ENCODE results near the gene RAD52. TPM values are rescaled to one million over a fixed set of nuclear protein-coding genes. Genes with fewer than 3 reads are reported as not detected.

RAD52 gene
- total RNA-seq, 1 donor from 2014 or later = 21.2 TPM

DNA sequence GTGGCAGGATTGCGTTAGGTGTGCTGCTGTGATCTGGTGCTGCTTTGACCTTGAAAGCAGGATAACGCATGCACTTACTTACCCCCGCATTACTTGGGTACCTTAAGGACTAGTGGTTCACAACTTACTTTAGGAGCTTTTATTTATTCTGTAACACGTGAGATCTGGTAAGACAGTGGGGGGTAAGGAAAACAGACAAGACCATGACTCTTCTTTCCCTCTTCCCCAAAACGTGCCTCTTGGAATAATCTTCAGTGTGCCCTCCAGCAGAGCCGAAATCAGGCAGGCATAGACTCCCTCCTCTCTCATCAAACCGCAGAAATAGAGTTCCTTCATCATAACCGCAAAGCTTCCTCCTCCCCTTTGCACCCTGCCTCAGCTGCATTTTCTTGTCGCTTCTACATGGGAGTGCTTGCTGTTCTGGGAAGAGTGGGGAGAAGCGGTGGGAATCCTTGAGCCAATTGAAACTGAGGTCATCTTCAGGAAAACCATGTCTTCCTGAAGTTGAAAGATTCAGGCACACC, 43.4 kb downstream of the RAD52 start:
- H3K4me3 Mint-ChIP-seq = no peak overlapping the region
- no peaks in the 10 kb centered on the region for H3K27me3 Mint-ChIP-seq (ENCODE audit: low read depth)
- TF ChIP-seq, protein P1, sequence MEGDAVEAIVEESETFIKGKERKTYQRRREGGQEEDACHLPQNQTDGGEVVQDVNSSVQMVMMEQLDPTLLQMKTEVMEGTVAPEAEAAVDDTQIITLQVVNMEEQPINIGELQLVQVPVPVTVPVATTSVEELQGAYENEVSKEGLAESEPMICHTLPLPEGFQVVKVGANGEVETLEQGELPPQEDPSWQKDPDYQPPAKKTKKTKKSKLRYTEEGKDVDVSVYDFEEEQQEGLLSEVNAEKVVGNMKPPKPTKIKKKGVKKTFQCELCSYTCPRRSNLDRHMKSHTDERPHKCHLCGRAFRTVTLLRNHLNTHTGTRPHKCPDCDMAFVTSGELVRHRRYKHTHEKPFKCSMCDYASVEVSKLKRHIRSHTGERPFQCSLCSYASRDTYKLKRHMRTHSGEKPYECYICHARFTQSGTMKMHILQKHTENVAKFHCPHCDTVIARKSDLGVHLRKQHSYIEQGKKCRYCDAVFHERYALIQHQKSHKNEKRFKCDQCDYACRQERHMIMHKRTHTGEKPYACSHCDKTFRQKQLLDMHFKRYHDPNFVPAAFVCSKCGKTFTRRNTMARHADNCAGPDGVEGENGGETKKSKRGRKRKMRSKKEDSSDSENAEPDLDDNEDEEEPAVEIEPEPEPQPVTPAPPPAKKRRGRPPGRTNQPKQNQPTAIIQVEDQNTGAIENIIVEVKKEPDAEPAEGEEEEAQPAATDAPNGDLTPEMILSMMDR (conservative IDR thresholded peaks at IDR 0.05) = no peak
- H3K36me3 Mint-ChIP-seq (ENCODE audit: low read depth) = peaks cover 19% of the 10 kb centered on the region
- peaks cover 7% of the 10 kb centered on the region for H3K4me1 Mint-ChIP-seq
- H3K9me3 Mint-ChIP-seq = no peaks in the 10 kb centered on the region
- no peak overlapping the region for H3K27ac Mint-ChIP-seq (ENCODE audit: unreplicated experiment)
- no peak for DNase-seq (ENCODE audit: low read depth, low spot score)

DNA sequence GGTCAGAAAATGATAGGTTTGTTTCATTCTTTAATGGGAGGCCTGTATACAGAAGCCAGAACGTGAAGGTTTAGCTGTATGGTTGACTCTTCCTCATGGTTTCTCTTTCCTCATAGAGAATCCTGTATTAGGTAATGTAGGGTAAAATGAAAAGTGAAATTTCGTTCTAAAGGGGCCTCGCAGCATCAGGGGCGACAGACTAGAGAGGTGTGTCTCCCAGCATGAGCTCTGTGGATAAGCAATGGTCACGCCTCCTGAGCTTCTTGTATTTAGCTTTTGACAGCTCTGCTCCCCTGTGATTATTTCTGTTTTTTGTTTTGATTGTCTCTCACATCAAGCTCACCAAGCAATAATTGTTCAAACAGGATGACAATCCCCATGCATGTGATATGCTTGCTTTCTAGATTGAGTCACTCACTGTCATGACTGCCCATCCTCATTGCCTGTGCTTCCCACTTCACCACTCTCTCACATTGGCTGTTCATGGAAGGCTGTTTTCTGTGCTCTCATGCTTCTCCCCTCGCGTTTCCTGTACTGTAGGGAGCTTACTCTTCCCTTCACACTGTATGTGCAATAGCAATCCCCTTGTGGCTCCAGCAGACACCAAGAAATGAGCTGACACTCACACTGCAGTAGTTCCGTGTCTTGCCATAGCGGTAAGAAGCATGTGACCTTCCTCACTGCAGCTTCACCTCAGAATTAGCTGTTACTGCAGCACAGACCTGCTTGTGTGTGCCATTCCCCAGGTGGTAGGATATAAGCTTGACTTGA, 44.0 kb downstream of the RAD52 start:
- no peak overlapping the region for H3K27ac Mint-ChIP-seq (ENCODE audit: unreplicated experiment)
- DNase-seq (ENCODE audit: low read depth, low spot score) = no peak
- TF ChIP-seq, protein P1 (conservative IDR thresholded peaks at IDR 0.05) = no peak
- no peak overlapping the region for H3K4me3 Mint-ChIP-seq
- H3K4me1 Mint-ChIP-seq = peaks cover 7% of the 10 kb centered on the region
- no peaks in the 10 kb centered on the region for H3K9me3 Mint-ChIP-seq
- H3K36me3 Mint-ChIP-seq (ENCODE audit: low read depth) = peaks cover 19% of the 10 kb centered on the region
- no peaks in the 10 kb centered on the region for H3K27me3 Mint-ChIP-seq (ENCODE audit: low read depth)

DNA sequence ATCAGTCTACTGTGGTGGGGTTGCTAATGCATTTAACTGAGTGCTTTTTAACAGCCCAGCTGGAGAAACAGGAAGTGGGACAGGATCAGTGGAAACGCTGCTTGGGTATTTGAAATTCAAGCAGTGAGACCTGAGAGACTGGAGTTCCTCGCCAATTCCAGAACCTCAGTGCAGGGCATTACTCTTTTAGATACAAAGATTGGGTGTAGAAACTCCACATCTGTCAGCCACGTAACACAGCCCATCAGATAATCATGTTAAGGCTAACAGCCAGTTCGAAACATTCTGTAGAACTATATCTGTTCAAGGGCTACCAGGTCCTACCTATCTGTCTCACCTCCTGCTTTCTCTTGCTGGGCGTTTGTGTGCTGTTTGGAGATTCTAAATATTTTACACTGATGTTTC, 45.5 kb downstream of the RAD52 start:
- Mint-ChIP-seq H3K9me3 (no peaks in the 10 kb centered on the region), H3K27me3 (ENCODE audit: low read depth) (no peaks in the 10 kb centered on the region), H3K4me1 (peaks cover 7% of the 10 kb centered on the region), H3K36me3 (ENCODE audit: low read depth) (peaks cover 19% of the 10 kb centered on the region), H3K27ac (ENCODE audit: unreplicated experiment) (no peak overlapping the region), H3K4me3 (no peak overlapping the region)
- TF ChIP-seq, protein P1 (conservative IDR thresholded peaks at IDR 0.05) = no peak
- no peak for DNase-seq (ENCODE audit: low read depth, low spot score)

DNA sequence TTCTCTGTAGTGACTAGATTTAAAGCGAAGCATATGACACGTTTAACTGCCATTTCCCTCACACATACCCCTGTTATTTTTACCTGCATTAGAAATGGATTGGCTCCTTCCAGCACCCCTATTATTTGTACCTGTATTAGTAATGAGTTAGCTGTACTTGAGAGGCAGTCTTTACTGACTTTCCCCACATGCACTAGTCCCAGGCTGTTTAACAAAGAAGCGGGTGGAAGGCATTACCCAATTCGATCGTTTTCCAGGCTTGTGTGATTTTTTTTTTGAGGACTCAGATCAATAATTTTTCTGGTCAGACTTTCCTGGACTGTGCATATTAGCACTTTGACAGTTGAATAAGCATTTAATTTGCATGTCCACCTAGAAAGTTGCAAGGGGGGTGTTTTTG, 46.4 kb downstream of the RAD52 start:
- peaks cover 17% of the 10 kb centered on the region for H3K36me3 Mint-ChIP-seq (ENCODE audit: low read depth)
- no peaks in the 10 kb centered on the region for H3K27me3 Mint-ChIP-seq (ENCODE audit: low read depth)
- TF ChIP-seq, protein P1 (conservative IDR thresholded peaks at IDR 0.05) = no peak
- no peak overlapping the region for H3K4me3 Mint-ChIP-seq
- H3K9me3 Mint-ChIP-seq = no peaks in the 10 kb centered on the region
- DNase-seq (ENCODE audit: low read depth, low spot score) = no peak
- H3K27ac Mint-ChIP-seq (ENCODE audit: unreplicated experiment) = peak overlapping the region; percentile 32
- peaks cover 7% of the 10 kb centered on the region for H3K4me1 Mint-ChIP-seq

DNA sequence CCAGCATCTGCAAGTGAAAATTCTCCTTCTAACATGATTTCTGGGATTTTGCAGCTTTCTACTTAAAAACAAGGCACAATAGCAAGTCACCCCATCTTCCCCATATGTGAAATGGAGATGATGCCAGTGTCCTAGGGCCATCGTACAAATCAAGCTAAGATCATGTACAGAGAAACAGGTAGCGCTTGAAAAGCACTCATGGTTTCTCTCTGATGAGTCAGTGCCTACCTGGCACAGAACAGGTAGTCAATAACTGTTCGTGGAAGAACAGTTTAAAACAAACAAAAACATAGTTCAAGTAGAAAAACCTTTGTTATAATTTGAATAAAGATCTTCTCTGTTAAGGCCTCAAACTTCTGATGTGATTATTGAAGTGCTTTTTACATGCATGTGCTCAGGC, 46.9 kb downstream of the RAD52 start:
- H3K27me3 Mint-ChIP-seq (ENCODE audit: low read depth) = no peaks in the 10 kb centered on the region
- TF ChIP-seq, protein P1 (conservative IDR thresholded peaks at IDR 0.05) = no peak
- no peak for DNase-seq (ENCODE audit: low read depth, low spot score)
- H3K27ac Mint-ChIP-seq (ENCODE audit: unreplicated experiment) = no peak overlapping the region
- no peak overlapping the region for H3K4me3 Mint-ChIP-seq
- peaks cover 13% of the 10 kb centered on the region for H3K36me3 Mint-ChIP-seq (ENCODE audit: low read depth)
- H3K4me1 Mint-ChIP-seq = peaks cover 7% of the 10 kb centered on the region
- no peaks in the 10 kb centered on the region for H3K9me3 Mint-ChIP-seq

Data from neural crest cell (in vitro differentiated cells).